ENCODE data around the gene PLCG2.
"Not testable (repeated sequence)": the region's sequence is repeated elsewhere in the genome, so short reads cannot be mapped to it uniquely, and the experiment has no call there.

The PLCG2 gene

GRCh38 chr16:81790277-81790676 is 11.2 kb downstream of the PLCG2 start:
- no peak for DNase-seq (ENCODE audit: low spot score)

- no peak for DNase-seq (ENCODE audit: low spot score)
These were observed 11.8 kb downstream of the PLCG2 start for GRCh38 chr16:81790830-81791435.

DNA sequence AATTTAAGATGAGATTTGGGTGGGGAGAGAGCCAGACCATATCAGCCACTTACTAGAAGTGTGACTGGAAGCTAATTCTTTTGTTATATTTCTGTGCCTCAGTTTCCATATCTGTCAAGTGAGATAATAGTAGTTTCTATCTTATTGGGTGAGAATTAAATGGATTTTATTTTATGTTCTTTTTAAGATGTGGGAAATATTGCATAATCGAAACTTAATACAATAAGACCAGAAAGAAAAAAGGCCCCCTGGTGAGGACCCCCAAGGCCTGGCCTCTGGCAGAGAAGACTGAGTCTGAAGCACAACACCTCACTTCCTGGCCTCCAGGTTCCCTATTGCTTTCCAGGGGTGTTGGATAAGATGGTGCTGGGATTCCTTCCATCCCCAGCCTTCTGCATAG is 13.7 kb downstream of the PLCG2 start:
- no peak for DNase-seq (ENCODE audit: low spot score)

DNA sequence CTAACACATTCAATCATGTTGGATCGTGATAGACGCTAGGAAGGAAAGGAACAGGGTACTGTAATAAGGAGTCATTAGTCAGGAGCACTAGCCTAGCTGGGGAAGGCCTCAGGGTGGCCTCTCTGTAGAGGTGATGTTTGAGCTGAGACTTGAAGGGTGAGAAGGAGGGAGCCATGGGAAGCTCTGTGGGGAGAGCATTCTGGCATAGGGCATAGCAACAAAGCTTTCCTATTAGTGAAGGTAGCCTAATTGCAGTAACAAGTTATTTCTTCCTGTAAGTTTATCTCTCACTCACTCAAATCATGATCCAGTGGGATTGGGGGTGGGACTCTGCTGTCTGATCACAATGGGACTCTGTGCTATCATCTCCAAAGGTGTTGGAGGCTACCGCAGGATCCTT is 16.1 kb downstream of the PLCG2 start:
- no peak for DNase-seq (ENCODE audit: low spot score)

- DNase-seq (ENCODE audit: low spot score) = no peak
These were observed 16.9 kb downstream of the PLCG2 start for GRCh38 chr16:81796035-81796434.

DNA sequence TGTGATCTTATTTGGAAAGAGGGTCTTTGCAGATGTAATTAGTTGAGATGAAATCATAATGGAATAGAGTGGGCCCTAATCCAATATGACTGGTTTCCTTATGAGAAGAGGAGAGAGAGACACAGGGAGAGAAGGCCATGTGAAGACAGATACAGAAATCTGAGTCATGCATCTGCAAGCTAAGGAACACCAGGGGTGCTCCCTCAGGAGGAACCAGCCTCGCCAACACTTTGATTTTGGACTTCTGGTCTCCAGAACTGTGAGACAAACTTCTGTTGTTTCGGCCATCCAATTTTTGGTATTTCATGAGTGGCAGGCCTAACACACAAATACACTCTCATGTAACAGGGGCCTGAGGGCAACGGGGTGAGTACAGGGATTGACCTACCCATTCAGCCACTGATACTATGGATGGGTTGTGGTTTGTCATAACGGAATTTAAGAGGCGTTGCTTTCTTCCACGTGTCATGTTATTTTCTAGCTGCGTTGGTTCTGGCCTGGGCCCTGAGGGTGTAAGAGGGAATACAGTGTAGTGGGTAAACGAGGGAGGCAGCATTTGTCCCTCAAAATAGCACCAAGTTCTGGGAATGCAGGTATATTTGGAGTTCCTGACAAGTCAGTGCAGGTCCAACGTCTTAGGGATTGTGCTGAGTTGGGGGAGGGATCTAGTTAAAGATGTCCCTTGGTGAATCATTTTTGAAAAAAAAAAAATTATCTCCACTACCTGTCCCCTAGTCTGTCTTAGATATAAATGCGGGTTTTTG is 17.7 kb downstream of the PLCG2 start:
- no peak for DNase-seq (ENCODE audit: low spot score)

GRCh38 chr16:81797443-81797842 is 18.4 kb downstream of the PLCG2 start:
- no peak for DNase-seq (ENCODE audit: low spot score)

GRCh38 chr16:81798311-81799137 is 19.4 kb downstream of the PLCG2 start:
- DNase-seq (ENCODE audit: low spot score) = no peak

GRCh38 chr16:81799138-81799504 is 20.0 kb downstream of the PLCG2 start:
- no peak for DNase-seq (ENCODE audit: low spot score)

DNA sequence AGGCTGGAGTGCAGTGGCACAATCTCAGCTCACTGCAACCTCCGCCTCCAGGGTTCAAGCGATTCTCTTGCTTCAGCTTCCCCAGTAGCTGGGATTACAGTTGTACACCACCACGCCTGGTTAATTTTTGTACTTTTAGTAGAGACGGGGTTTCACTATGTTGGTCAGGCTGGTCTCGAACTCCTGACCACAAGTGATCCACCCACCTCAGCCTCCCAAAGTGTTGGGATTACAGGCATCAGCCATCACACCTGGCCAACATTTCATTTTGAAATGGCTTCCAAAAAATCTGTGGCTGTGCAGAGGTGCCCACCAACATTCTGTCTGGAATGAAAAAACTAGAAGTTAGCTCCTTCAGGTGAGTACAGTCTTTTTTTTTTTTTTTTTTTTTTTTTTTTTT is 22.6 kb downstream of the PLCG2 start:
- DNase-seq (ENCODE audit: low spot score) = not testable (repeated sequence)

- DNase-seq (ENCODE audit: low spot score) = no peak
These were observed 24.2 kb downstream of the PLCG2 start for GRCh38 chr16:81803332-81803731.

DNA sequence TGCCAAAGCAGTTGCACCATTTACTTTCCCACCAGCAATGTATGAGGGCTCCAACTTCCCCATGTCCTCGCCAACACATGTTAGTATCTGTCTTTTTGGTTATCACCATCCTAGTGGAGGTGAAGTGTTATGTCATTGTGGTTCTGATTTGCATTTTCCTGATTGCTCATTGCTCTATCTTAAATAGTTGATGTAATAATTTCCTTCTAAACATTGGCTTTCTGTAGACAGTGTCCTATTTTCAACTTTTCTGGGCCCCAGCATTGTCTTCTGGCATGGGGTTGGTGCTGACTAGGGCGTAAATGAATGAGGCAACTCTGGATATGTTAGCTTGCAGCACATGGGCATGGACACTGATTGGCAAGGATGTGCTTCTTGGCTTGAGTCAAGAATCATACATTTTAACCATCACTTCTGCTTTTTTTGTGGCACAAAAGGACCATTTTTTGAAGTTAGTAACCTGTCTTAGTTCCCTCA is 25.1 kb downstream of the PLCG2 start:
- no peak for DNase-seq (ENCODE audit: low spot score)

DNA sequence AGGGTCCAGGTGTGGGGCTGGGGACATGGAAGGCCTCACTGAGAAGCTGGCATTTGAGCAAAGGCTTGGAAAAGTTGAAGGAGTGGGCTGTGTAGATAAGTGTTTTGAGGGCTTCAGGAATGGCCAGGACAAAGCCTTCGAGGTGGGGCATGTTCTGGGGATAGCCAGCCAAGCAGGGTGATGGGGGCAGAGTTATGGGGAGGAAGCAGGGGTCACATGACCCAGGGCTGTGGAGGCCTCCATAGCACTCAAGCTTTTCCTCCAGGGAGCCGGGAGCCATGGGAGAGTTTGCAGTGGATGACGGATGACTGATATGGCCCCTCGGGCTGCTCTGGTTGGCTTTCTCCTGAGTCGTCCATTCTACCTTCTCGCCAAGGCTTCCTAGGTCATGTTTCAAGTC is 27.6 kb downstream of the PLCG2 start:
- DNase-seq (ENCODE audit: low spot score) = no peak

DNA sequence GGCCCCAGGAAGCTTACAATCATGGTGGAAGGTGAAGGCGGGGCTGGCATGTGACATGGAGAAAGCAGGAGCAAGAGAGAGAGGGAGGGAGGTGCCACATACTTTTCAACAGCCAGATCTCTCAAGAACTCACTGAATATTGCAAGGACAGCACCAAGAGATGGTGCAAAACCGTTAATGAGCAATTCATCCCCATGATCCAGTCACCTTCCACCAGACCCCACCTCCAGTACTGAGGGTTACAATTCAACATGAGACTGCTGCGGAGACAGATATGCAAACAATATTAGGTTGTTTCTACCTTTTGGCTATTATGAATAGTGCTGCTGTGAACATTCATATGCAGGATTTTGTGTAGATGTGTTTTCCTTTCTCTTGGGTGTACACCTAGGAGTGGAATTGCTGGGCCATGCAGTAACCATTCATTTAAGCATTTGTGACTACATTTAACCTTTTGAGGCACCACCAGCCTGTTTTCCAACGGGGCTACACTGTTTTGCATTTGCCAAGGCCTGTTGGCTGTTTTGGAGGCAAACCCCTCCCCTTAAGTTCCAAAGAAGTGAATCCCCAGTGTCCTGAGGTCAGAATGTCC is 28.8 kb downstream of the PLCG2 start:
- DNase-seq (ENCODE audit: low spot score) = no peak

DNA sequence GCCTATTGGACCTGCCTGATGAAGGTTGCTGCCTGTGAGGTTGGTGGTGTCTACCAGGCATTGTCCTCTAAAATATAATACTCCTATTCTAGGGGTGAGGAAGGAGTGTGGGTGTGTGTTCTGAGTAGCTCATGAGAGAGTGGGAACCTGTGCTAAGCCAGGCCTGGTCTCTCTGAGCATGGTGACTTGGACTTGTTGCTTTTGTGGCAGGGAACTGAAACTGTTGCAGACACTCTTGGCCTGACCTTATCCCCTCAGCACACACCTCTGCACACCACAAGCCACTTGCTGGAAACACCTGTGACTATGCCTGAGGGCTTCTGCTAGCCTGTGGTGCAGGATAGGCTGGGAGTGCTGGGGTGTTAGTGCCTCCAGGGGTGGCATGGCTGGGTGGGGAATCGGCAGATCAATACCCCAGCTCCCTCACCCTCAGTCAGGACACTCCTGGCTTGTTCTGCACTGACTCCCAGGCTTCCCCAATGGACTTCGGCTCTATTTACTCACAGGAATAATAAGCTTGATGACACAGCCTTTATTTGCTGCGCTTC is 29.9 kb downstream of the PLCG2 start:
- no peak for DNase-seq (ENCODE audit: low spot score)

- DNase-seq (ENCODE audit: low spot score) = no peak
These were observed 30.5 kb downstream of the PLCG2 start for GRCh38 chr16:81809567-81809966.

GRCh38 chr16:81810361-81810760 is 31.3 kb downstream of the PLCG2 start:
- no peak for DNase-seq (ENCODE audit: low spot score)

- DNase-seq (ENCODE audit: low spot score) = no peak
These were observed 31.9 kb downstream of the PLCG2 start for GRCh38 chr16:81810894-81811538.

DNA sequence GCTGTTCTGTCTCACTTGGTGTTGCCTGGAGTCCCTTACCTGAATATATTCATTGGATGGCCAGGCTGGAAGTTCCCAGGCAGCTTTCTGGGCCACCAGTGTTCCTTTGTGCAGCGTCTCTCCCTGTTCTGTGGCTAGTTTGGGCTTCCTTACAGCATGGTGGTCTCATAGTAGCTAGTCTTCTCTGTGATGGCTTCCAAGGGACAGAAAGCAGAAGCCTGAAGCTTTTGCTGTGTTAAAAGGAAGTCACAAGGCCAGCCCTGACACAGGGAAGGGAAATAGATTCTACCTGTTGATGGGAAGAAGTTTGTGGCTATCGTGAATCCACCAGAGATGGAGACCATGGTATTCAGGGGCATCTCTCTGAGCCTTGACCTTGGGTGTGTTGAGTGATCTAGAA is 34.6 kb downstream of the PLCG2 start:
- no peak for DNase-seq (ENCODE audit: low spot score)

- DNase-seq (ENCODE audit: low spot score) = no peak
These were observed 35.8 kb downstream of the PLCG2 start for GRCh38 chr16:81814751-81815428.

- DNase-seq (ENCODE audit: low spot score) = no peak
These were observed 36.3 kb downstream of the PLCG2 start for GRCh38 chr16:81815429-81815766.

All from HuH-7.5 (cell line).